ENCODE measurements around the gene GGCX. TPM values are rescaled to one million over a fixed set of nuclear protein-coding genes. Genes with fewer than 3 reads are reported as not detected.

The GGCX gene
- total and polyA plus RNA-seq, 9 of the 15 experiments (the other 6 are each of a cell fraction or from before 2014, with no cell fraction given), result 14.4 to 47.1 (median 28.1) TPM

DNA sequence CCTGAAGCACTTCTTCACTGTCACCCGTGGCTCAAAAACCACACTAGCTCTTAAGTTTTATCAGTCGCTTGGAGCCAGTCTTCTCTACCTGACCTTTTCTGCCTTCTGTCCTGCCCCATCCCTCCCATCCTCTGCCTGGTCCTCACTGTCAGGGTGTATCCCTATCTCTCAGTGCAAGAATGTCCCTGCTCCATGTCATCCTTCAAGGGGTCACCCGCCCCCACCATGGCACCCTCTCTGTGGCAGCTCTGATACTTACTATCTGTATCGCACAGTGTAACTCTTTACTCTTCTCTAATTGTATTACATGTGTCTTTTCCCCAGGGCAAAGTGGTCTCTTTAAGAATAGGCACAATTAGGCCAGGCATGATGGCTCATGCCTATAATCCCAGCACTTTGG, 27.4 kb upstream of the GGCX start (continued):
- TF ChIP-seq, protein P1, sequence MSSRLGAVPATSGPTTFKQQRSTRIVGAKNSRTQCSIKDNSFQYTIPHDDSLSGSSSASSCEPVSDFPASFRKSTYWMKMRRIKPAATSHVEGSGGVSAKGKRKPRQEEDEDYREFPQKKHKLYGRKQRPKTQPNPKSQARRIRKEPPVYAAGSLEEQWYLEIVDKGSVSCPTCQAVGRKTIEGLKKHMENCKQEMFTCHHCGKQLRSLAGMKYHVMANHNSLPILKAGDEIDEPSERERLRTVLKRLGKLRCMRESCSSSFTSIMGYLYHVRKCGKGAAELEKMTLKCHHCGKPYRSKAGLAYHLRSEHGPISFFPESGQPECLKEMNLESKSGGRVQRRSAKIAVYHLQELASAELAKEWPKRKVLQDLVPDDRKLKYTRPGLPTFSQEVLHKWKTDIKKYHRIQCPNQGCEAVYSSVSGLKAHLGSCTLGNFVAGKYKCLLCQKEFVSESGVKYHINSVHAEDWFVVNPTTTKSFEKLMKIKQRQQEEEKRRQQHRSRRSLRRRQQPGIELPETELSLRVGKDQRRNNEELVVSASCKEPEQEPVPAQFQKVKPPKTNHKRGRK (tag; IDR thresholded peaks at IDR 0.05), result no peak
- TF ChIP-seq TSC22D4 (tag; IDR thresholded peaks at IDR 0.05) (no peak), PHF21A (IDR thresholded peaks at IDR 0.05; ENCODE audit: borderline replicate concordance, low read depth) (no peak), NCOR1 (IDR thresholded peaks at IDR 0.05) (peak; percentile 56; the same call in 1 of the 2 replicates), SIN3A (IDR thresholded peaks at IDR 0.05; ENCODE audit: borderline replicate concordance in 2 of 2, control insufficient read depth in 1 of 2, low read depth in 2 of 2, low read length in 2 of 2) (no peak), ZNF644 (tag; IDR thresholded peaks at IDR 0.05; ENCODE audit: low read depth) (no peak), KLF1 (tag; IDR thresholded peaks at IDR 0.05) (no peak)
- TF ChIP-seq, protein P2, sequence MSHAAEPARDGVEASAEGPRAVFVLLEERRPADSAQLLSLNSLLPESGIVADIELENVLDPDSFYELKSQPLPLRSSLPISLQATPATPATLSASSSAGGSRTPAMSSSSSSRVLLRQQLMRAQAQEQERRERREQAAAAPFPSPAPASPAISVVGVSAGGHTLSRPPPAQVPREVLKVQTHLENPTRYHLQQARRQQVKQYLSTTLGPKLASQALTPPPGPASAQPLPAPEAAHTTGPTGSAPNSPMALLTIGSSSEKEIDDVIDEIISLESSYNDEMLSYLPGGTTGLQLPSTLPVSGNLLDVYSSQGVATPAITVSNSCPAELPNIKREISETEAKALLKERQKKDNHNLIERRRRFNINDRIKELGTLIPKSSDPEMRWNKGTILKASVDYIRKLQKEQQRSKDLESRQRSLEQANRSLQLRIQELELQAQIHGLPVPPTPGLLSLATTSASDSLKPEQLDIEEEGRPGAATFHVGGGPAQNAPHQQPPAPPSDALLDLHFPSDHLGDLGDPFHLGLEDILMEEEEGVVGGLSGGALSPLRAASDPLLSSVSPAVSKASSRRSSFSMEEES (CRISPR knock-in tag; IDR thresholded peaks at IDR 0.05), result no peak
- TF ChIP-seq, protein P3, sequence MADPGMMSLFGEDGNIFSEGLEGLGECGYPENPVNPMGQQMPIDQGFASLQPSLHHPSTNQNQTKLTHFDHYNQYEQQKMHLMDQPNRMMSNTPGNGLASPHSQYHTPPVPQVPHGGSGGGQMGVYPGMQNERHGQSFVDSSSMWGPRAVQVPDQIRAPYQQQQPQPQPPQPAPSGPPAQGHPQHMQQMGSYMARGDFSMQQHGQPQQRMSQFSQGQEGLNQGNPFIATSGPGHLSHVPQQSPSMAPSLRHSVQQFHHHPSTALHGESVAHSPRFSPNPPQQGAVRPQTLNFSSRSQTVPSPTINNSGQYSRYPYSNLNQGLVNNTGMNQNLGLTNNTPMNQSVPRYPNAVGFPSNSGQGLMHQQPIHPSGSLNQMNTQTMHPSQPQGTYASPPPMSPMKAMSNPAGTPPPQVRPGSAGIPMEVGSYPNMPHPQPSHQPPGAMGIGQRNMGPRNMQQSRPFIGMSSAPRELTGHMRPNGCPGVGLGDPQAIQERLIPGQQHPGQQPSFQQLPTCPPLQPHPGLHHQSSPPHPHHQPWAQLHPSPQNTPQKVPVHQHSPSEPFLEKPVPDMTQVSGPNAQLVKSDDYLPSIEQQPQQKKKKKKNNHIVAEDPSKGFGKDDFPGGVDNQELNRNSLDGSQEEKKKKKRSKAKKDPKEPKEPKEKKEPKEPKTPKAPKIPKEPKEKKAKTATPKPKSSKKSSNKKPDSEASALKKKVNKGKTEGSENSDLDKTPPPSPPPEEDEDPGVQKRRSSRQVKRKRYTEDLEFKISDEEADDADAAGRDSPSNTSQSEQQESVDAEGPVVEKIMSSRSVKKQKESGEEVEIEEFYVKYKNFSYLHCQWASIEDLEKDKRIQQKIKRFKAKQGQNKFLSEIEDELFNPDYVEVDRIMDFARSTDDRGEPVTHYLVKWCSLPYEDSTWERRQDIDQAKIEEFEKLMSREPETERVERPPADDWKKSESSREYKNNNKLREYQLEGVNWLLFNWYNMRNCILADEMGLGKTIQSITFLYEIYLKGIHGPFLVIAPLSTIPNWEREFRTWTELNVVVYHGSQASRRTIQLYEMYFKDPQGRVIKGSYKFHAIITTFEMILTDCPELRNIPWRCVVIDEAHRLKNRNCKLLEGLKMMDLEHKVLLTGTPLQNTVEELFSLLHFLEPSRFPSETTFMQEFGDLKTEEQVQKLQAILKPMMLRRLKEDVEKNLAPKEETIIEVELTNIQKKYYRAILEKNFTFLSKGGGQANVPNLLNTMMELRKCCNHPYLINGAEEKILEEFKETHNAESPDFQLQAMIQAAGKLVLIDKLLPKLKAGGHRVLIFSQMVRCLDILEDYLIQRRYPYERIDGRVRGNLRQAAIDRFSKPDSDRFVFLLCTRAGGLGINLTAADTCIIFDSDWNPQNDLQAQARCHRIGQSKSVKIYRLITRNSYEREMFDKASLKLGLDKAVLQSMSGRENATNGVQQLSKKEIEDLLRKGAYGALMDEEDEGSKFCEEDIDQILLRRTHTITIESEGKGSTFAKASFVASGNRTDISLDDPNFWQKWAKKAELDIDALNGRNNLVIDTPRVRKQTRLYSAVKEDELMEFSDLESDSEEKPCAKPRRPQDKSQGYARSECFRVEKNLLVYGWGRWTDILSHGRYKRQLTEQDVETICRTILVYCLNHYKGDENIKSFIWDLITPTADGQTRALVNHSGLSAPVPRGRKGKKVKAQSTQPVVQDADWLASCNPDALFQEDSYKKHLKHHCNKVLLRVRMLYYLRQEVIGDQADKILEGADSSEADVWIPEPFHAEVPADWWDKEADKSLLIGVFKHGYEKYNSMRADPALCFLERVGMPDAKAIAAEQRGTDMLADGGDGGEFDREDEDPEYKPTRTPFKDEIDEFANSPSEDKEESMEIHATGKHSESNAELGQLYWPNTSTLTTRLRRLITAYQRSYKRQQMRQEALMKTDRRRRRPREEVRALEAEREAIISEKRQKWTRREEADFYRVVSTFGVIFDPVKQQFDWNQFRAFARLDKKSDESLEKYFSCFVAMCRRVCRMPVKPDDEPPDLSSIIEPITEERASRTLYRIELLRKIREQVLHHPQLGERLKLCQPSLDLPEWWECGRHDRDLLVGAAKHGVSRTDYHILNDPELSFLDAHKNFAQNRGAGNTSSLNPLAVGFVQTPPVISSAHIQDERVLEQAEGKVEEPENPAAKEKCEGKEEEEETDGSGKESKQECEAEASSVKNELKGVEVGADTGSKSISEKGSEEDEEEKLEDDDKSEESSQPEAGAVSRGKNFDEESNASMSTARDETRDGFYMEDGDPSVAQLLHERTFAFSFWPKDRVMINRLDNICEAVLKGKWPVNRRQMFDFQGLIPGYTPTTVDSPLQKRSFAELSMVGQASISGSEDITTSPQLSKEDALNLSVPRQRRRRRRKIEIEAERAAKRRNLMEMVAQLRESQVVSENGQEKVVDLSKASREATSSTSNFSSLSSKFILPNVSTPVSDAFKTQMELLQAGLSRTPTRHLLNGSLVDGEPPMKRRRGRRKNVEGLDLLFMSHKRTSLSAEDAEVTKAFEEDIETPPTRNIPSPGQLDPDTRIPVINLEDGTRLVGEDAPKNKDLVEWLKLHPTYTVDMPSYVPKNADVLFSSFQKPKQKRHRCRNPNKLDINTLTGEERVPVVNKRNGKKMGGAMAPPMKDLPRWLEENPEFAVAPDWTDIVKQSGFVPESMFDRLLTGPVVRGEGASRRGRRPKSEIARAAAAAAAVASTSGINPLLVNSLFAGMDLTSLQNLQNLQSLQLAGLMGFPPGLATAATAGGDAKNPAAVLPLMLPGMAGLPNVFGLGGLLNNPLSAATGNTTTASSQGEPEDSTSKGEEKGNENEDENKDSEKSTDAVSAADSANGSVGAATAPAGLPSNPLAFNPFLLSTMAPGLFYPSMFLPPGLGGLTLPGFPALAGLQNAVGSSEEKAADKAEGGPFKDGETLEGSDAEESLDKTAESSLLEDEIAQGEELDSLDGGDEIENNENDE (IDR thresholded peaks at IDR 0.05; ENCODE audit: low read depth, low read length), result no peak

All from K562 (cell line).